Measurements from ENCODE around the gene TH. TPM values are rescaled to one million over a fixed set of nuclear protein-coding genes. Genes with fewer than 3 reads are reported as not detected.

The TH gene
- total and polyA plus RNA-seq, 2 of the 8 experiments (the other 6 are each of a cell fraction or from before 2014, with no cell fraction given): 0.09 TPM; not detected in 1

DNA sequence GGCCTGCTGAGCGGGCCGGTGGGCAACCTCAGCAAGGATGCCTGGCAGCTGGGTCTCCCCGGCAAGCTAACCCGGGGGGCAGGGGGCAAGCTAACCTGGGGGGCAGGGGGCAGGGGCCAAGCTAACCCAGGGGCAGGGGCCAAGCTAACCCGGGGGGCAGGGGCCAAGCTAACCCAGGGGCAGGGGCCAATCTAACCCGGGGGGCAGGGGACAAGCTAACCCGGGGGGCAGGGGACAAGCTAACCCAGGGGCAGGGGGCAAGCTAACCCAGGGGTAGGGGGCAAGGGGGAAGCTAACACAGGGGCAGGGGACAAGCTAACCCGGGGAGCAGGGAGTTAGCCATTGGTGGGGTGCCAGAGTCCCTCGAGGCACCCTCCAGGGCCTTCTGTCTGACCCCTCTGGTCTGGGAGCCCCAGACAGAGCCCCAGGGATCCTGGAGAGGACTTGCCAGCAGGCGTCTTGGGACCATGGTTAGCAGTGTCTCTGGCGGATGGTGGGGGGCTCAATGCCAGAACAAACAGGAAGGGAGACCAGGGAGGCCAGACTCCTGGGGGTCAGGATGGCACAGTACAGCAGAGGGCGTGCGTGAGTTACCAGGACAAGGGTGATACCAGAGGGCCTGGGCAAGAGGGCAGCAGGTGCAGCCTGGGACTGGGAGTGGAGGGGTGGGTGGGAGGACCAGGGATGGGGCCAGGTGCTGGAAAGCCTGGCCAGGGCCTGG lies 48.5 kb downstream of the TH start (continued):
- TF ChIP-seq EZH2 (IDR thresholded peaks at IDR 0.05; ENCODE audit: low read depth, low read length, severe bottlenecking): no peak
- no peak for TF ChIP-seq SAP30 (IDR thresholded peaks at IDR 0.05; ENCODE audit: insufficient read depth, insufficient replicate concordance, low read length)
- TF ChIP-seq, protein P1, sequence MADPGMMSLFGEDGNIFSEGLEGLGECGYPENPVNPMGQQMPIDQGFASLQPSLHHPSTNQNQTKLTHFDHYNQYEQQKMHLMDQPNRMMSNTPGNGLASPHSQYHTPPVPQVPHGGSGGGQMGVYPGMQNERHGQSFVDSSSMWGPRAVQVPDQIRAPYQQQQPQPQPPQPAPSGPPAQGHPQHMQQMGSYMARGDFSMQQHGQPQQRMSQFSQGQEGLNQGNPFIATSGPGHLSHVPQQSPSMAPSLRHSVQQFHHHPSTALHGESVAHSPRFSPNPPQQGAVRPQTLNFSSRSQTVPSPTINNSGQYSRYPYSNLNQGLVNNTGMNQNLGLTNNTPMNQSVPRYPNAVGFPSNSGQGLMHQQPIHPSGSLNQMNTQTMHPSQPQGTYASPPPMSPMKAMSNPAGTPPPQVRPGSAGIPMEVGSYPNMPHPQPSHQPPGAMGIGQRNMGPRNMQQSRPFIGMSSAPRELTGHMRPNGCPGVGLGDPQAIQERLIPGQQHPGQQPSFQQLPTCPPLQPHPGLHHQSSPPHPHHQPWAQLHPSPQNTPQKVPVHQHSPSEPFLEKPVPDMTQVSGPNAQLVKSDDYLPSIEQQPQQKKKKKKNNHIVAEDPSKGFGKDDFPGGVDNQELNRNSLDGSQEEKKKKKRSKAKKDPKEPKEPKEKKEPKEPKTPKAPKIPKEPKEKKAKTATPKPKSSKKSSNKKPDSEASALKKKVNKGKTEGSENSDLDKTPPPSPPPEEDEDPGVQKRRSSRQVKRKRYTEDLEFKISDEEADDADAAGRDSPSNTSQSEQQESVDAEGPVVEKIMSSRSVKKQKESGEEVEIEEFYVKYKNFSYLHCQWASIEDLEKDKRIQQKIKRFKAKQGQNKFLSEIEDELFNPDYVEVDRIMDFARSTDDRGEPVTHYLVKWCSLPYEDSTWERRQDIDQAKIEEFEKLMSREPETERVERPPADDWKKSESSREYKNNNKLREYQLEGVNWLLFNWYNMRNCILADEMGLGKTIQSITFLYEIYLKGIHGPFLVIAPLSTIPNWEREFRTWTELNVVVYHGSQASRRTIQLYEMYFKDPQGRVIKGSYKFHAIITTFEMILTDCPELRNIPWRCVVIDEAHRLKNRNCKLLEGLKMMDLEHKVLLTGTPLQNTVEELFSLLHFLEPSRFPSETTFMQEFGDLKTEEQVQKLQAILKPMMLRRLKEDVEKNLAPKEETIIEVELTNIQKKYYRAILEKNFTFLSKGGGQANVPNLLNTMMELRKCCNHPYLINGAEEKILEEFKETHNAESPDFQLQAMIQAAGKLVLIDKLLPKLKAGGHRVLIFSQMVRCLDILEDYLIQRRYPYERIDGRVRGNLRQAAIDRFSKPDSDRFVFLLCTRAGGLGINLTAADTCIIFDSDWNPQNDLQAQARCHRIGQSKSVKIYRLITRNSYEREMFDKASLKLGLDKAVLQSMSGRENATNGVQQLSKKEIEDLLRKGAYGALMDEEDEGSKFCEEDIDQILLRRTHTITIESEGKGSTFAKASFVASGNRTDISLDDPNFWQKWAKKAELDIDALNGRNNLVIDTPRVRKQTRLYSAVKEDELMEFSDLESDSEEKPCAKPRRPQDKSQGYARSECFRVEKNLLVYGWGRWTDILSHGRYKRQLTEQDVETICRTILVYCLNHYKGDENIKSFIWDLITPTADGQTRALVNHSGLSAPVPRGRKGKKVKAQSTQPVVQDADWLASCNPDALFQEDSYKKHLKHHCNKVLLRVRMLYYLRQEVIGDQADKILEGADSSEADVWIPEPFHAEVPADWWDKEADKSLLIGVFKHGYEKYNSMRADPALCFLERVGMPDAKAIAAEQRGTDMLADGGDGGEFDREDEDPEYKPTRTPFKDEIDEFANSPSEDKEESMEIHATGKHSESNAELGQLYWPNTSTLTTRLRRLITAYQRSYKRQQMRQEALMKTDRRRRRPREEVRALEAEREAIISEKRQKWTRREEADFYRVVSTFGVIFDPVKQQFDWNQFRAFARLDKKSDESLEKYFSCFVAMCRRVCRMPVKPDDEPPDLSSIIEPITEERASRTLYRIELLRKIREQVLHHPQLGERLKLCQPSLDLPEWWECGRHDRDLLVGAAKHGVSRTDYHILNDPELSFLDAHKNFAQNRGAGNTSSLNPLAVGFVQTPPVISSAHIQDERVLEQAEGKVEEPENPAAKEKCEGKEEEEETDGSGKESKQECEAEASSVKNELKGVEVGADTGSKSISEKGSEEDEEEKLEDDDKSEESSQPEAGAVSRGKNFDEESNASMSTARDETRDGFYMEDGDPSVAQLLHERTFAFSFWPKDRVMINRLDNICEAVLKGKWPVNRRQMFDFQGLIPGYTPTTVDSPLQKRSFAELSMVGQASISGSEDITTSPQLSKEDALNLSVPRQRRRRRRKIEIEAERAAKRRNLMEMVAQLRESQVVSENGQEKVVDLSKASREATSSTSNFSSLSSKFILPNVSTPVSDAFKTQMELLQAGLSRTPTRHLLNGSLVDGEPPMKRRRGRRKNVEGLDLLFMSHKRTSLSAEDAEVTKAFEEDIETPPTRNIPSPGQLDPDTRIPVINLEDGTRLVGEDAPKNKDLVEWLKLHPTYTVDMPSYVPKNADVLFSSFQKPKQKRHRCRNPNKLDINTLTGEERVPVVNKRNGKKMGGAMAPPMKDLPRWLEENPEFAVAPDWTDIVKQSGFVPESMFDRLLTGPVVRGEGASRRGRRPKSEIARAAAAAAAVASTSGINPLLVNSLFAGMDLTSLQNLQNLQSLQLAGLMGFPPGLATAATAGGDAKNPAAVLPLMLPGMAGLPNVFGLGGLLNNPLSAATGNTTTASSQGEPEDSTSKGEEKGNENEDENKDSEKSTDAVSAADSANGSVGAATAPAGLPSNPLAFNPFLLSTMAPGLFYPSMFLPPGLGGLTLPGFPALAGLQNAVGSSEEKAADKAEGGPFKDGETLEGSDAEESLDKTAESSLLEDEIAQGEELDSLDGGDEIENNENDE (IDR thresholded peaks at IDR 0.05; ENCODE audit: insufficient replicate concordance, low read length): no peak
